Measurements from ENCODE around the gene MRPL2.
"Not testable (repeated sequence)": the region's sequence is repeated elsewhere in the genome, so short reads cannot be mapped to it uniquely, and the experiment has no call there.

MRPL2 gene

GRCh38 chr6:43052225-43052841 lies 6.9 kb downstream of the MRPL2 start:
- DNase-seq, result no peak

GRCh38 chr6:43050981-43051380 lies 8.3 kb downstream of the MRPL2 start:
- DNase-seq, result no peak

- DNase-seq, result no peak
Observed at GRCh38 chr6:43047998-43048397, 11.2 kb downstream of the MRPL2 start.

- no peak for DNase-seq
Observed at GRCh38 chr6:43045371-43045930, 13.8 kb downstream of the MRPL2 start.

- DNase-seq, result no peak
Observed at GRCh38 chr6:43043310-43043709, 15.9 kb downstream of the MRPL2 start.

- DNase-seq, result not testable (repeated sequence)
Observed at GRCh38 chr6:43041475-43041874, 17.8 kb downstream of the MRPL2 start.

GRCh38 chr6:43040542-43041257 lies 18.5 kb downstream of the MRPL2 start:
- DNase-seq, result no peak

GRCh38 chr6:43038727-43039126 lies 20.5 kb downstream of the MRPL2 start:
- DNase-seq, result no peak

- no peak for DNase-seq
Observed at GRCh38 chr6:43037706-43038105, 21.5 kb downstream of the MRPL2 start.

- no peak for DNase-seq
Observed at GRCh38 chr6:43037197-43037596, 22.0 kb downstream of the MRPL2 start.

- DNase-seq, result no peak
Observed at GRCh38 chr6:43036712-43037111, 22.5 kb downstream of the MRPL2 start.

GRCh38 chr6:43035495-43036194 lies 23.6 kb downstream of the MRPL2 start:
- no peak for DNase-seq

- no peak for DNase-seq
Observed at GRCh38 chr6:43034190-43034525, 25.1 kb downstream of the MRPL2 start.

- DNase-seq, result peak; percentile 47 to 62 (median 48)
Observed at GRCh38 chr6:43033496-43034189, 25.6 kb downstream of the MRPL2 start.

- no peak for DNase-seq
Observed at GRCh38 chr6:43032326-43032725, 26.9 kb downstream of the MRPL2 start.

- DNase-seq, result no peak
Observed at GRCh38 chr6:43029120-43029519, 30.1 kb downstream of the MRPL2 start.

GRCh38 chr6:43026365-43026764 lies 32.9 kb downstream of the MRPL2 start:
- DNase-seq, result no peak

- DNase-seq, result no peak
Observed at GRCh38 chr6:43024436-43024835, 34.8 kb downstream of the MRPL2 start.

- DNase-seq, result peak; percentile 80 to 91 (median 82)
Observed at GRCh38 chr6:43021270-43022047, 37.8 kb downstream of the MRPL2 start, which contains the start of gene RRP36. TSS of gene RRP36 (plus strand) at chr6:43021623. CDS start at chr6:43021655, 32 bp downstream.

- no peak for DNase-seq
Observed at GRCh38 chr6:43020847-43021246, 38.4 kb downstream of the MRPL2 start.

- peak in 2 of 3 donors; percentile 9 to 11 for DNase-seq
Observed at GRCh38 chr6:43020052-43020705, 39.1 kb downstream of the MRPL2 start.

- DNase-seq, result no peak
Observed at GRCh38 chr6:43019152-43019551, 40.1 kb downstream of the MRPL2 start.
